GM19238 (cell line): ENCODE results near the gene TNNI3K.
"Not testable (repeated sequence)": the region's sequence is repeated elsewhere in the genome, so short reads cannot be mapped to it uniquely, and the experiment has no call there.

Source experiments
- DNase-seq: peaks from one replicate; pipeline ENCODE4 v3.0.0; 2011; ENCODE audit warnings: low spot score; ENCODE audit not compliant: insufficient read length

Gene TNNI3K, protein sequence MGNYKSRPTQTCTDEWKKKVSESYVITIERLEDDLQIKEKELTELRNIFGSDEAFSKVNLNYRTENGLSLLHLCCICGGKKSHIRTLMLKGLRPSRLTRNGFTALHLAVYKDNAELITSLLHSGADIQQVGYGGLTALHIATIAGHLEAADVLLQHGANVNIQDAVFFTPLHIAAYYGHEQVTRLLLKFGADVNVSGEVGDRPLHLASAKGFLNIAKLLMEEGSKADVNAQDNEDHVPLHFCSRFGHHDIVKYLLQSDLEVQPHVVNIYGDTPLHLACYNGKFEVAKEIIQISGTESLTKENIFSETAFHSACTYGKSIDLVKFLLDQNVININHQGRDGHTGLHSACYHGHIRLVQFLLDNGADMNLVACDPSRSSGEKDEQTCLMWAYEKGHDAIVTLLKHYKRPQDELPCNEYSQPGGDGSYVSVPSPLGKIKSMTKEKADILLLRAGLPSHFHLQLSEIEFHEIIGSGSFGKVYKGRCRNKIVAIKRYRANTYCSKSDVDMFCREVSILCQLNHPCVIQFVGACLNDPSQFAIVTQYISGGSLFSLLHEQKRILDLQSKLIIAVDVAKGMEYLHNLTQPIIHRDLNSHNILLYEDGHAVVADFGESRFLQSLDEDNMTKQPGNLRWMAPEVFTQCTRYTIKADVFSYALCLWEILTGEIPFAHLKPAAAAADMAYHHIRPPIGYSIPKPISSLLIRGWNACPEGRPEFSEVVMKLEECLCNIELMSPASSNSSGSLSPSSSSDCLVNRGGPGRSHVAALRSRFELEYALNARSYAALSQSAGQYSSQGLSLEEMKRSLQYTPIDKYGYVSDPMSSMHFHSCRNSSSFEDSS

GRCh38 chr1:74235153-74235552, at the start of gene TNNI3K:
Gene TNNI3K (plus strand): TSS chr1:74235387. CDS start chr1:74235452, 65 bp downstream.
- no peak for DNase-seq

GRCh38 chr1:74193908-74194307, 41.3 kb upstream of the TNNI3K start:
- DNase-seq: no peak

- no peak for DNase-seq
Measured at GRCh38 chr1:74195339-74195738, 39.8 kb upstream of the TNNI3K start.

- no peak for DNase-seq
Measured at GRCh38 chr1:74197255-74197654, 37.9 kb upstream of the TNNI3K start.

DNA sequence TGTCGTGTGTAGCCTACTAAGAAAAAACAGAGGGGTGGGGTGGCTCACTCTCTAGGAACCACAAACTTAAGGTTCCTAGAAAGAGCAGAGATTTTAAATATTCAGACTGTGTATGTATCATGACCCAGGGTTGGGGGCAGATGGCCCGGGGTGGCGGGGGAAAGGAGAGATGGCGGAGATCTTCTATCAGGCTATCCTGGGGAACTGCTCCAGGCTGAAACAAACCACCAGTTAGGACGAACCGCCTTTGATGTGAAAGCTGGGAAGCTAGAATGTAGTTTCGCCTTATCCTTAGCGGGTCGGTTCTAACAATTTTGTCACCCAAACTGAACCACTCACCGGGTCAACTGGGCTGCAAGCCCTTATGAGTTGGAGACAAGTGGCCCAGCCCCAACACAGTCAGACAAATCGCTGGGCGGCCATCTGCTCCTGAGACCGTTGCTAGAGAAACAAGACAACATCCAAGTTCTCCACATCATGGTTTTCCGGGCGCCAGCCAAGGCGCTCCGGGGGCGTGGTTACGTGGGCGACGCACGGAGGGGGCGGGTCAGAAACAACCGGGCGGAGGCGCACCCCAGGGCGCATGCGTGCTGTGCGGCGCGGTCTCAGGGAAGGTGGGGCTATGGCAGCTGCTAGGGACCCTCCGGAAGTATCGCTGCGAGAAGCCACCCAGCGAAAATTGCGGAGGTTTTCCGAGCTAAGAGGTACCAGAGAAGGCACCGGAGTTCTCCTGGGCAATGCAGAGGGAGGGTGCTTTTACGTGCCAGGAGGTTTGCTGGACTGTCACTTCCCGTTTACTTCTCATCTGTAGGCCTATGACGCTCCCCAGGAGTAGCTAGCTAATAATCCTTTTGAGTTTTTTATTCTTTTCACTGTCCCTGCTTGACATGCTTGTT, 37.3 kb upstream of the TNNI3K start, which contains the start of the genes FPGT and LRRIQ3:
TSS of gene FPGT (plus strand) at position 586 of the 896 bp plus-strand sequence. CDS start at position 623, 37 bp downstream.
TSS of gene LRRIQ3 (minus strand) at position 520 of the 896 bp plus-strand sequence. CDS start 14,492 bp downstream, outside the sequence.
- DNase-seq: peak; percentile 83

GRCh38 chr1:74199504-74199903, 35.7 kb upstream of the TNNI3K start:
- no peak for DNase-seq

DNA sequence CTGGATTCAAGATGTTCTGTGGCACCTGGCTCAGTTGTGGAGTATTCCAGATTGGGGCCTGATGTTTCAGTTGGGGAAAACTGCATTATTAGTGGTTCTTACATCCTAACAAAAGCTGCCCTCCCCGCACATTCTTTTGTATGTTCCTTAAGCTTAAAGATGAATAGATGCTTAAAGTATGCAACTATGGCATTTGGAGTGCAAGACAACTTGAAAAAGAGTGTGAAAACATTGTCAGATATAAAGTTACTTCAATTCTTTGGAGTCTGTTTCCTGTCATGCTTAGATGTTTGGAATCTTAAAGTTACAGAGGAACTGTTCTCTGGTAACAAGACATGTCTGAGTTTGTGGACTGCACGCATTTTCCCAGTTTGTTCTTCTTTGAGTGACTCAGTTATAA, 29.9 kb upstream of the TNNI3K start:
- no peak for DNase-seq

DNA sequence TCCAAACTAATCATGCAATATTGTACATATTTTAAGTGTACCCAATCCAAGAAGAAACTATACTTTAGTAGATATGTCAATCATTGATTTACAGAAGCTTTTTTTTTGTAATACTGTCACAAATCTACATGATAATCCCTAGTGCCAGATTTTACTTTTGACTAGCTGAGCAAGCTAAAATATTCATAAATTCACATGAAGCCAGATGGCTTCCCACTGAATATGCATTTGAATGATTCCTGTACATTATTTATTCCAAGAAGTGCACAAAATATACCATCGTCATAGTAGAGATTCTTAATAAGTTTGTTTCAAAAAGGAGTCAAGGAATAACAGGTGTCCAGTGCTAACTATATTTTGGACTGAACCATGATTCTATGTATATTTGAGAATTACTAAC, 20.0 kb upstream of the TNNI3K start:
- no peak for DNase-seq

- DNase-seq: no peak
Measured at GRCh38 chr1:74222701-74223100, 12.5 kb upstream of the TNNI3K start.

DNA sequence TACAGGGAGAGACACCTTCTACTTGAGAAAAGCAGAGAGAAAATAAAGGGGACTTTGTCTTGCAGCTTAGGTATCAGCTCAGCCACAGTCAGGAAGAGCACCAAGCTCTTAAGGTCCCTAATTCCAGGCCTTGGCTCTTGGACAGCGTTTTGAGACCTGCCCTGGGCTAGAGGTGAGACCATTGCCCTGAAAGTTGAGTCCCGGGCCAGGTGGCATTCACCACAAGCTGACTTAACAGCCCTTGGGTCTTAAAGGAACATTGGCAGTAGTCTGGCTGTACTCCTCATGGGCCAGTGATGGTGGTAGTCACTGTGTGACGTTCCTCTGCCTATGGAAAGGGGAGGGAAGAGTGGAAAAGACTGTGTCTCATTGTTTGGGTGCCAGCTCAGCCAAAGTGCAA, 11.7 kb upstream of the TNNI3K start:
- DNase-seq: no peak

DNA sequence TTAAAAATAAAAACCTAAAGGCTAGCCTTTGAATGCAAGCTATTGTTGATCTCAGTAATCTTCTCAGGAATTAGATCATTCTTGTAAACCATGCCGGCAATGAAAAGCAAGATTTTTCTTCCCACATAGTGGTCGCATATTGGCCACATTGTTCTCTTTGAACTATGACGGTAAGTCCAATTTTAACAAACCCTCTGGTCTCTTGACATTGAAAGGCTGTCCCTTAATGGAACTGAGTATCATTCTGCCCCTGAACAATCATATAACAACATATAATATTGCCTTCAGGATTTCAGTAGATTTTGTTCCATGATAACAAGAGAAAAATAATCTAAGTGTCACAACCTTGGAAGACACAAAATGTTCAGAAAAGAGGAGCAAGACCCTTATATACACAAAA, 1.3 kb downstream of the TNNI3K start:
- no peak for DNase-seq

DNA sequence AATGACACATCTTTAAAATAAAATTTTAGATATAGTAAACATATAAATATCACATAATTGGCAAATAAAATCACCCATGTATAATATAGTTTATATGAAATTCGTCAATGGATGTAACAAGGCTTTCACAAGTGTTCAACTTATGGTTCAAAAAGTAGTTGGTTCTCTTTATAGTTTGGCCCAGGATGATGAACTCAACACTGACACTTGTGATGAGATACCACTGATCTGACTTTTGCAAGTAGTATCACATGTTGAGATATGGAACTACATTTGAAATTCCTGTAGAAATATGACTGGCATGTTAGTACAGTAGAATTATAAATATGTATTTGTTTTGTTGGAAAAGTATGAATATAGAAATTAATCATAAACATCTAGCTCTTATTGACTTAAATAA, 1.8 kb downstream of the TNNI3K start:
- no peak for DNase-seq

DNA sequence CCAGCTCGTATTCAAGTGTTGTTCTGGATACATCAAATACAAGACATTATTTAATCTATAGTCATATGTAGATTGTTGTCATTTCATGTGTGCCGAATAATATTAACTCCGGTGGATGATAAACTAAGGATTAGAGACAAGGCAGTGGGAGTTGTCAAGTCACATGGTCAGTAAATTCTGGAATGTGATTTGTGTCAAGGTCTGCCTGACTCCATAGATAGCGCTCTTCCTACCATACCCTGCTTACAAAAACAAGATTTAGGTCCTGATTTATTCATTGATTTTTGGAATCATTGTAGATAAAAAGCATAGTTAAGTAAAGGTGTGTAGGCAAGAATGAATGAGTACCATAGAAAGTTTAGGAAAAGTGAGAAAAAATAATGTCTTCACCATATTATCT, 2.6 kb downstream of the TNNI3K start:
- DNase-seq: no peak

DNA sequence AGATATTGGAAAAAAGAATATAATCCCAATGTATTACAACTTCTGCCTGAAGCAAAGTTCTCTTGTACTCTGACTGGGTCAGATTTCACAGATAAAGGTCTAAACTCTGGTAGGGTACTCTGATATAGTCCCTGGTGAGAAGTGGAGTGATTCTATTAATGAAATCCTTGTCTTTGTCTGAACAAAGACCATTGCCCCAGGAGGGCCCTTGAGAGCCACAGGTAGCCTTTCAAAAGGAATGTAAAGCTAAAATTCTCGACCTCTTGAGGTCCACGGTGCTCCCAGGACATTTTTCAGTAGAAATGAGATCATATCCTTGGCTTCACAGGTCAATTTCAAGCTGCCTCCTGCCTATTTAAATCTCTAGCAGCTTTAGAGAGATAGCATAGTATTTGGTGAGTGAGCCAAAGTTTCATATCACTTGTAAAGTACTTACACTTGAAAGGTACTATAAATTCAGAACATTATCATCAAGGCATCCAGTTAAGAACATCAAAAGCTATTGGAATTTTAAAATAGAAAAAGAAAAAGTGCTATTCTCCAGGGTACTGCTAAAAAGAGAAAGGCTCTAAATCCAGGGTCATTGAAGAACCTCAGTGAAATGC, 10.1 kb downstream of the TNNI3K start:
- DNase-seq: no peak

GRCh38 chr1:74246315-74246714, 11.1 kb downstream of the TNNI3K start:
- DNase-seq: no peak

- DNase-seq: no peak
Measured at GRCh38 chr1:74247881-74248528, 12.8 kb downstream of the TNNI3K start.

- DNase-seq: not testable (repeated sequence)
Measured at GRCh38 chr1:74253243-74253824, 18.1 kb downstream of the TNNI3K start.

- no peak for DNase-seq
Measured at GRCh38 chr1:74266001-74266400, 30.8 kb downstream of the TNNI3K start.

DNA sequence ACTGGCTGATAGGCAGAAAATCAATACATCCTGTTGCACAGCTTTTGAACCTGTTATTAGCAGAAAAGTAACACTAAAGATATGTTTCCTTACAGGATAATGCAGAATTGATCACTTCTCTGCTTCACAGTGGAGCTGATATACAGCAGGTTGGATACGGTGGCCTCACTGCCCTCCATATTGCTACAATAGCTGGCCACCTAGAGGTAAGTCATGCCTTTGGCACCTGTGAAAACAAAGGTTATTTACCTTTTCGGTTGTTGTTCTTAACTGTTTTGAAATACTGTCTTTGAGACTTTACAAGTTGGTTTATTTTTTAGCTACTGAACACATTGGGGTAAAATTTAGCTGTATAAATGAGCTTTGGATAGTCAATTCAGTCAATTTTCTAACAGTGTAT, 36.3 kb downstream of the TNNI3K start:
- no peak for DNase-seq
